ENCODE measurements around the gene COL24A1.
"Not testable (repeated sequence)": the region's sequence is repeated elsewhere in the genome, so short reads cannot be mapped to it uniquely, and the experiment has no call there.

Gene COL24A1

GRCh38 chr1:86138746-86139145, 17.8 kb downstream of the COL24A1 start:
- CTCF ChIA-PET = no interaction called here
- no peaks in the 10 kb centered on the region for H3K4me1 Mint-ChIP-seq
- DNase-seq = no peak
- no peaks in the 10 kb centered on the region for H3K27me3 Mint-ChIP-seq
- no peaks in the 10 kb centered on the region for H3K36me3 Mint-ChIP-seq
- H3K9me3 Mint-ChIP-seq = no peaks in the 10 kb centered on the region
- H3K4me3 Mint-ChIP-seq = no peak overlapping the region
- H3K27ac Mint-ChIP-seq = no peak overlapping the region

GRCh38 chr1:86137436-86137835, 19.1 kb downstream of the COL24A1 start:
- Mint-ChIP-seq H3K4me1 (no peaks in the 10 kb centered on the region), H3K27ac (no peak overlapping the region), H3K4me3 (no peak overlapping the region), H3K9me3 (no peaks in the 10 kb centered on the region), H3K36me3 (no peaks in the 10 kb centered on the region), H3K27me3 (no peaks in the 10 kb centered on the region)
- CTCF ChIA-PET = no interaction called here
- no peak for DNase-seq

GRCh38 chr1:86119214-86119764, 37.3 kb downstream of the COL24A1 start:
- CTCF ChIA-PET = no interaction called here
- Mint-ChIP-seq H3K27ac (no peak overlapping the region), H3K27me3 (no peaks in the 10 kb centered on the region), H3K36me3 (no peaks in the 10 kb centered on the region), H3K4me1 (peaks cover 9% of the 10 kb centered on the region), H3K9me3 (no peaks in the 10 kb centered on the region), H3K4me3 (no peak overlapping the region)
- DNase-seq = no peak

DNA sequence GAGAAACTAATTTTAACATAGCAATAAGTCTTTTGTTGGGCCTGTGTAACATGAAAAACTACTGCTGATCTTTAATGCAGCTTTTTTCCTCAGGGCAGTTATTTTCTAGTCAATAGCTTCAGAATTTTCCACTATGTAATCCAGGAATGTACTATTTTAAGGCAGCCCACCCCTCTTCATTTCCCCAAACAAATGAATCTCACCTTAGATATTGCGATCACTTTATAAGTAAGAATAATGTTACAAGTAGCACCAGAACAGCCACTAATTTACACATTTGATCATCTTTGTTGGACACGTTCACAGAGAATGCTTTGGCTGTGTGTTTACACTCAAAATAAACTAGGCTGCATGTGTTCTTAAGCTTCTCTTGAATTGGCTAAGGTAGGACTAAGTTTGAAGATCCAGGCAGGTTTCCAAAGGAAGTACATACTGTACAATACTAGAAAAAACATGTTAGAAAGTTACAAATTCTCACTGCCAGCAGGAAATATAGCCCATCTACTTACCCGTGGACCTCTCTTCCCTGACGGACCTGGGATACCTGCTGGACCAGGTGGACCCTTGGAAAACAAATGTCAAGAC, 41.7 kb downstream of the COL24A1 start:
- peaks cover 7% of the 10 kb centered on the region for H3K9me3 Mint-ChIP-seq
- H3K36me3 Mint-ChIP-seq = no peaks in the 10 kb centered on the region
- DNase-seq = no peak
- CTCF ChIA-PET = no interaction called here
- no peak overlapping the region for H3K4me3 Mint-ChIP-seq
- no peak overlapping the region for H3K27ac Mint-ChIP-seq
- peaks cover 9% of the 10 kb centered on the region for H3K4me1 Mint-ChIP-seq
- no peaks in the 10 kb centered on the region for H3K27me3 Mint-ChIP-seq

- Mint-ChIP-seq H3K27ac (no peak overlapping the region), H3K4me3 (no peak overlapping the region), H3K4me1 (peaks cover 7% of the 10 kb centered on the region), H3K36me3 (no peaks in the 10 kb centered on the region), H3K9me3 (peaks cover 7% of the 10 kb centered on the region), H3K27me3 (no peaks in the 10 kb centered on the region)
- DNase-seq = no peak
- CTCF ChIA-PET = no interaction called here
Observed at GRCh38 chr1:86114236-86114635, 42.3 kb downstream of the COL24A1 start.

- DNase-seq, H3K27ac Mint-ChIP-seq, H3K27me3 Mint-ChIP-seq, H3K9me3 Mint-ChIP-seq, H3K4me3 Mint-ChIP-seq, H3K4me1 Mint-ChIP-seq, H3K36me3 Mint-ChIP-seq, CTCF ChIA-PET: not testable (repeated sequence)
Observed at GRCh38 chr1:86111590-86111989, 45.0 kb downstream of the COL24A1 start.

DNA sequence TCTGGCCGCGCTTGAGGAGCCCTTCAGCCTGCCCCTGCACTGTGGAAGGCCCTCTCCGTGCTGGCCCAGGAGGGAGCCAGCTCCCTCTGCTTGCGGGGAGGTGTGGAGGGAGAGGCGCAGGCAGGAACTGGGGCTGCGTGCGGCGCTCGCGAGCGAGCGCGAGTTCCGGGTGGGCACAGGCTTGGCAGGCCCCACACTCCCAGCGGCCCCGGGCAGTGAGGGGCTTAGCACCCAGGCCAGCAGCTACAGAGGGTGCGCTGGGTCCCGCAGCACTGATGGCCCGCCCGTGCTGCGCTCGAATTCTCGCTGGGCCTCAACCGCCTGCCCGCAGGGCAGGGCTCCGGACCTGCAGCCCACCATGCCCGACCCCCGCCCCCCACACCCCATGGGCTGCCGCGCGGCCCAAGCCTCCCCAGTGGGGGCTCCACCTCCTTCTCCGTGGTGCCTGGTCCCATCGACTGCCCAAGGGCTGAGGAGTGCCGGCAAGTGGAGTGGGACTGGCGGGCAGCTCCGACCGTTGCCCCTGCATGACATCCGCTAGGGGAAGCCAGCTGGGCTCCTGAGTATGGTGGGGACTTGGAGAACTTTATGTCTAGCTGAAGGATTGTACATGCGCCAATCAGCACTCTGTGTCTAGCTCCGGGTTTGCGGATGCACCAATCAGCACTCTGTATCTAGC, 46.0 kb downstream of the COL24A1 start:
- no peak overlapping the region for H3K27ac Mint-ChIP-seq
- DNase-seq = no peak
- peaks cover 7% of the 10 kb centered on the region for H3K9me3 Mint-ChIP-seq
- no peaks in the 10 kb centered on the region for H3K27me3 Mint-ChIP-seq
- CTCF ChIA-PET = no interaction called here
- H3K4me3 Mint-ChIP-seq = no peak overlapping the region
- H3K36me3 Mint-ChIP-seq = no peaks in the 10 kb centered on the region
- no peaks in the 10 kb centered on the region for H3K4me1 Mint-ChIP-seq

- DNase-seq = no peak
- CTCF ChIA-PET = no interaction called here
- Mint-ChIP-seq H3K36me3 (no peaks in the 10 kb centered on the region), H3K4me1 (no peaks in the 10 kb centered on the region), H3K9me3 (no peaks in the 10 kb centered on the region), H3K27ac (no peak overlapping the region), H3K4me3 (no peak overlapping the region), H3K27me3 (no peaks in the 10 kb centered on the region)
Observed at GRCh38 chr1:86105533-86105866, 51.1 kb downstream of the COL24A1 start.

- CTCF ChIA-PET = no interaction called here
- no peak for DNase-seq
- no peak overlapping the region for H3K27ac Mint-ChIP-seq
- no peaks in the 10 kb centered on the region for H3K27me3 Mint-ChIP-seq
- no peaks in the 10 kb centered on the region for H3K36me3 Mint-ChIP-seq
- H3K4me3 Mint-ChIP-seq = no peak overlapping the region
- H3K9me3 Mint-ChIP-seq = no peaks in the 10 kb centered on the region
- H3K4me1 Mint-ChIP-seq = no peaks in the 10 kb centered on the region
Observed at GRCh38 chr1:86104606-86105532, 51.7 kb downstream of the COL24A1 start.

DNA sequence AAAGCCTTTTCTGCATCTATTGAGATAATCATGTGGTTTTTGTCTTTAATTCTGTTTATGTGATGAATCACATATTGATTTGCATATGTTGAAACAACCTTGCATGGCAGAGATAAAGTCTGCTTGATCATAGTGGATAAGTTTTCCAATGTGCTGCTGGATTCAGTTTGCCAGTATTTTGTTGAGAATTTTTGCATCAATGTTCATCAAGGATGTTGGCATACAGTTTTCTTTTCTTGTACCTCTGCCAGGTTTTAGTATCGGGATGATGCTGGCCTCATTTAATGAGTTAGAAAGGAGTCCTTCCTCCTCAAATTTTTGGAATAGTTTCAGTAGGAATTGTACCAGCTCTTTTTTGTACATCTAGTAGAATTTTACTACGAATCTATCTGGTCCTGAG, 55.0 kb downstream of the COL24A1 start:
- Mint-ChIP-seq H3K27me3 (no peaks in the 10 kb centered on the region), H3K4me3 (no peak overlapping the region), H3K27ac (no peak overlapping the region), H3K36me3 (no peaks in the 10 kb centered on the region), H3K9me3 (no peaks in the 10 kb centered on the region), H3K4me1 (no peaks in the 10 kb centered on the region)
- CTCF ChIA-PET = no interaction called here
- DNase-seq = no peak

DNA sequence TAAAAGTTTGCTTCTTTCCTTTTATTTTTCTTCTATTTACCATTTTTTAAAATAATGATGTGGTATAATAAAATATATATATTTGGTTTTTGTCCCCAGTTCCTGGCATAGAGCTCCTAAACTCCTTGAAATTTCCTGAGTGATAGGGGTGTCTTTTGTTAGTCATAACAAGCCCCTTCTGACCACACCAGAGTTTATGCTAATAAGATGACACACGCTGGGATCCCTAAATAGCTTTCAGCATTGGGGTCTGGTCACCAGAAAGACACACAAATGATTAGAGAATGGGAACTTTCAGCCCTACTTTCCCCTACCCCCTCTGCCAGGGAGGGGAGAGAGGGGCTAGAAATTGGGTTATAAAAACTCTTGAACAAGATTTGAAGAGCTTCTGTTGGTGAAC, 56.2 kb downstream of the COL24A1 start:
- CTCF ChIA-PET = no interaction called here
- H3K4me1 Mint-ChIP-seq = no peaks in the 10 kb centered on the region
- no peak overlapping the region for H3K27ac Mint-ChIP-seq
- no peak overlapping the region for H3K4me3 Mint-ChIP-seq
- DNase-seq = no peak
- H3K27me3 Mint-ChIP-seq = no peaks in the 10 kb centered on the region
- H3K9me3 Mint-ChIP-seq = no peaks in the 10 kb centered on the region
- no peaks in the 10 kb centered on the region for H3K36me3 Mint-ChIP-seq

DNA sequence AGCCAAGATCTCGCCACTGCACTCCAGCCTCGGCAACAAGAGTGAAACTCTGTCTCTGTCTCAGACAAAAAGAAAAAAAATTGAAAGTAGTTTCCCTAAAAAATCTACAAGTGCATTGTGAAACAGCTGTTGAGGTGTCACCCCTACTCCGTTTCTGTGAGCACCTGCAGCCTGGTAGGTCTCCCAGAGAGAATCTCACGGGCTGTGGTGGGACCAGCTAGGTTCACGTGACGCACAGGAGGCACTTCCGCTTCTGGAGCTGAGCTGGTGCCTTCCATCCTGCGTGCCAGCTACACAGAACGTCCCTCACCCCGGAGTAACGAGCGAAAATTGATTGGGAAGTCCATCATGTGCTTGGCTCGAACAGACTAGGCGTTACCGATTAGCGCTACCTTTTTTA, 66.8 kb downstream of the COL24A1 start:
- Mint-ChIP-seq H3K4me3 (no peak overlapping the region), H3K27ac (no peak overlapping the region), H3K4me1 (no peaks in the 10 kb centered on the region), H3K36me3 (no peaks in the 10 kb centered on the region), H3K9me3 (no peaks in the 10 kb centered on the region), H3K27me3 (no peaks in the 10 kb centered on the region)
- CTCF ChIA-PET = no interaction called here
- DNase-seq = no peak

DNA sequence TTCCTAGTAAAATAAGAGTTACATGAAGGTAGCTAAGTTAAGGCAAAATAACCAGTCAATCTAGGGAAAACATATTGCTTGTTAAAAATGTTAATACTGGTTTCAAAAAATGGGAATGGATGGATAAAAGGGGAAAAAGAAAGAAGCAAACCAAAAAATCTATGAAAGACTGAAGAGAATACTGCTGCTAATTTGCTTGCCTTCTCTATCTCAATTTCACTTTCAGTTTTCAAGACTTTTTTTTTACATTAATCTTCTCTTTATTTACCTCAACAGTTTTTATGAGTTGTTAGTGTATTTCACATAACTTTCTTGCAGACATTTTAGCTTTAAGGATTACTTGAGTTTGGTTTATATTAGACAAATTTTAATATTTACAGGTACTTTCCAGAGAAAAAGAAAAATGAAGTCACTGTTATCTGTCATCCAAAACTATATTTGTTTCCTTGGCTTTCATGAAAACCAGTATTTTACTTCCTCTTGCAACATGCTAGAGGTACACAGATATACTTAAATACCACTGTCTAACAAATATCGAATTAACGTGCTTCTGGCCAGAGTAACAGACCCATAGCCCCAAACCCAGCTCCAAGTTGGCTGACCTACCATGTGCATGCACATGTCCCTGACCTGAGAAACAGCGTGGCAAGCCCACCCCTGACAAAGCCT, 70.7 kb downstream of the COL24A1 start:
- DNase-seq = no peak
- H3K27ac Mint-ChIP-seq = no peak overlapping the region
- H3K36me3 Mint-ChIP-seq = no peaks in the 10 kb centered on the region
- no peak overlapping the region for H3K4me3 Mint-ChIP-seq
- no peaks in the 10 kb centered on the region for H3K4me1 Mint-ChIP-seq
- H3K9me3 Mint-ChIP-seq = no peaks in the 10 kb centered on the region
- no peaks in the 10 kb centered on the region for H3K27me3 Mint-ChIP-seq
- CTCF ChIA-PET = no interaction called here

DNA sequence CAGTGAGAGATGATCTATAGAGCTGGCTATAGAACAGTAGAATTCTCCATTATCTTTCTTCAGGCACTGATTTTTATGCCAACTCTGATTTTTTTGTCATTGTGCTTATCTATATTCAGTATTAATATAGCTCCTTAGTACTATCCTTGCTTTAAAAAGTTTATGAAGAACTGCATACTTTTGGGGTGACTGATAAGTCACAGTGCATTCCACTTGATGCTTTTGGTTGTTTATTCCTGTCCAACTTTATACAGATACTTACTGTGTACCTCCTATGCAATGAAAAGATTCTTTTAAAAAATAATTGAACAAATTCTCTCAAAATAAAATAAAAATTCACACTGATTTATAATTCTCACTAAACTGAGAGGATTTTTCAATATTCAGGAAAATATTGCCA, 71.6 kb downstream of the COL24A1 start:
- Mint-ChIP-seq H3K4me3 (no peak overlapping the region), H3K9me3 (no peaks in the 10 kb centered on the region), H3K4me1 (no peaks in the 10 kb centered on the region), H3K36me3 (no peaks in the 10 kb centered on the region), H3K27ac (no peak overlapping the region), H3K27me3 (no peaks in the 10 kb centered on the region)
- no peak for DNase-seq
- CTCF ChIA-PET = no interaction called here
